H9 (cell line): ENCODE results near the gene MERTK. TPM values are rescaled to one million over a fixed set of nuclear protein-coding genes. Genes with fewer than 3 reads are reported as not detected.

Experiments
- DNase-seq: peaks from one replicate; pipeline ENCODE4 v3.0.0-alpha.2; 2017
- H2AFZ ChIP-seq: one replicate; pipeline ENCODE4 v1.6.1; 2013; ENCODE audit warnings: mild to moderate bottlenecking, low read length, control low read depth, moderate library complexity
- H2AK5ac ChIP-seq: 2 replicates; pipeline ENCODE4 v1.6.1; 2013; ENCODE audit warnings: low read length, control low read depth, mixed read lengths; ENCODE audit not compliant: insufficient read length
- H2BK120ac ChIP-seq: one replicate; pipeline ENCODE4 v1.6.1; 2013; ENCODE audit warnings: low read depth, mild to moderate bottlenecking, low read length, control low read depth, inconsistent platforms; ENCODE audit not compliant: poor library complexity, severe bottlenecking
- H2BK12ac ChIP-seq: 2 replicates; pipeline ENCODE4 v1.6.1; 2013; ENCODE audit warnings: low read length, control low read depth, mixed read lengths, low read depth; ENCODE audit not compliant: insufficient read length
- H2BK15ac ChIP-seq: 2 replicates; pipeline ENCODE4 v1.6.1; 2013; ENCODE audit warnings: low read depth, low read length, control low read depth
- H2BK20ac ChIP-seq: one replicate; pipeline ENCODE4 v1.6.1; 2013; ENCODE audit warnings: low read depth, mild to moderate bottlenecking, low read length, control low read depth, inconsistent platforms; ENCODE audit not compliant: poor library complexity, severe bottlenecking
- H2BK5ac ChIP-seq: 2 replicates; pipeline ENCODE4 v1.6.1; 2013; ENCODE audit warnings: low read length, control low read depth, mixed read lengths; ENCODE audit not compliant: insufficient read length
- H3K14ac ChIP-seq: 2 replicates; pipeline ENCODE4 v1.6.1; 2013; ENCODE audit warnings: low read length, control low read depth; ENCODE audit not compliant: insufficient read depth
- H3K18ac ChIP-seq: 2 replicates; pipeline ENCODE4 v1.6.1; 2013; ENCODE audit warnings: low read depth, mild to moderate bottlenecking, mixed read lengths, low read length, control low read depth; ENCODE audit not compliant: insufficient read length
- H3K23ac ChIP-seq: 2 replicates; pipeline ENCODE4 v1.6.1; 2013; ENCODE audit warnings: low read length, control low read depth, mixed read lengths, low read depth; ENCODE audit not compliant: insufficient read length
- H3K23me2 ChIP-seq: 2 replicates; pipeline ENCODE4 v1.6.1; 2013; ENCODE audit warnings: low read depth, mild to moderate bottlenecking, mixed read lengths, low read length, control low read depth; ENCODE audit not compliant: insufficient read length, poor library complexity, severe bottlenecking
- H3K27ac ChIP-seq: 2 replicates; pipeline ENCODE4 v1.5.1; 2013; ENCODE audit warnings: low read length, control low read depth, mixed read lengths, low read depth; ENCODE audit not compliant: insufficient read length
- H3K27me3 ChIP-seq: 2 replicates; pipeline ENCODE4 v1.6.1; 2013; ENCODE audit warnings: low read length, control low read depth, inconsistent platforms; ENCODE audit not compliant: insufficient read depth
- H3K4ac ChIP-seq: 2 replicates; pipeline ENCODE4 v1.6.1; 2013; ENCODE audit warnings: low read depth, mild to moderate bottlenecking, control low read depth, inconsistent platforms, low read length, moderate library complexity
- H3K4me1 ChIP-seq: 2 replicates; pipeline ENCODE4 v1.6.1; 2013; ENCODE audit warnings: low read length, control low read depth, inconsistent platforms; ENCODE audit not compliant: insufficient read depth
- H3K4me2 ChIP-seq: 2 replicates; pipeline ENCODE4 v1.6.1; 2013; ENCODE audit warnings: low read length, control low read depth, mixed read lengths; ENCODE audit not compliant: insufficient read length, insufficient read depth
- H3K56ac ChIP-seq: 2 replicates; pipeline ENCODE4 v1.6.1; 2013; ENCODE audit warnings: low read depth, mild to moderate bottlenecking, mixed read lengths, low read length, control low read depth; ENCODE audit not compliant: insufficient read length
- H3K79me1 ChIP-seq: 2 replicates; pipeline ENCODE4 v1.6.1; 2013; ENCODE audit warnings: low read depth, mild to moderate bottlenecking, moderate library complexity, low read length, control low read depth, inconsistent platforms; ENCODE audit not compliant: insufficient read depth, poor library complexity, severe bottlenecking
- H3K79me2 ChIP-seq: 2 replicates; pipeline ENCODE4 v1.6.1; 2013; ENCODE audit warnings: low read length, control low read depth, inconsistent platforms; ENCODE audit not compliant: insufficient read depth
- H3K9ac ChIP-seq: 2 replicates; pipeline ENCODE4 v1.6.1; 2013; ENCODE audit warnings: low read length, control low read depth, mixed read lengths; ENCODE audit not compliant: insufficient read length; ENCODE audit errors: extremely low read depth
- H3K9me3 ChIP-seq: one replicate; pipeline ENCODE4 v1.6.1; 2013; ENCODE audit warnings: low read depth, low read length, inconsistent platforms; ENCODE audit not compliant: control insufficient read depth
- H3T11ph ChIP-seq: one replicate; pipeline ENCODE4 v1.6.1; 2013; ENCODE audit warnings: mild to moderate bottlenecking, low read length, control low read depth, inconsistent platforms
- H4K20me1 ChIP-seq: one replicate; pipeline ENCODE4 v1.6.1; 2013; ENCODE audit not compliant: control insufficient read depth, insufficient read length, insufficient read depth
- H4K5ac ChIP-seq: 2 replicates; pipeline ENCODE4 v1.6.1; 2013; ENCODE audit warnings: low read depth, mild to moderate bottlenecking, mixed read lengths, low read length, control low read depth; ENCODE audit not compliant: insufficient read length
- H4K8ac ChIP-seq: replicated peaks from 2 replicates; pipeline ENCODE4 v1.6.1; 2013; ENCODE audit warnings: low read length, control low read depth, mixed read lengths, low read depth; ENCODE audit not compliant: insufficient read length
- H4K91ac ChIP-seq: 2 replicates; pipeline ENCODE4 v1.6.1; 2013; ENCODE audit warnings: low read depth, mild to moderate bottlenecking, moderate library complexity, mixed read lengths, low read length, control low read depth; ENCODE audit not compliant: insufficient read length
- H3K27ac Mint-ChIP-seq, 3 experiments: 2 replicates in 2 of 3; 3 replicates in 1 of 3; pipeline ENCODE4 v1.8.0; 2020 to 2021; ENCODE audit warnings: mixed read lengths in 3 of 3, mild to moderate bottlenecking in 1 of 3, moderate library complexity in 1 of 3
- H3K27me3 Mint-ChIP-seq: 2 replicates; pipeline ENCODE4 v1.8.0; 2021; ENCODE audit warnings: low read depth, mild to moderate bottlenecking, moderate library complexity, mixed read lengths
- H3K36me3 Mint-ChIP-seq, 3 experiments: 2 replicates in 2 of 3; 3 replicates in 1 of 3; pipeline ENCODE4 v1.8.0; 2020 to 2021; ENCODE audit warnings: low read depth in 3 of 3, mixed read lengths in 3 of 3; ENCODE audit not compliant: insufficient read depth in 1 of 3
- H3K4me1 Mint-ChIP-seq, 2 experiments: 2 replicates each; pipeline ENCODE4 v1.8.0; 2020; ENCODE audit warnings: mixed read lengths in 2 of 2
- H3K4me3 Mint-ChIP-seq, 2 experiments: 2 replicates in 1 of 2; 3 replicates in 1 of 2; pipeline ENCODE4 v1.8.0; 2020 to 2021; ENCODE audit warnings: mild to moderate bottlenecking in 2 of 2, mixed read lengths in 2 of 2, moderate library complexity in 1 of 2
- H3K9me3 Mint-ChIP-seq, 2 experiments: 2 replicates in 1 of 2; 3 replicates in 1 of 2; pipeline ENCODE4 v1.8.0; 2020; ENCODE audit warnings: mild to moderate bottlenecking in 2 of 2, mixed read lengths in 2 of 2, moderate library complexity in 1 of 2
- total RNA-seq: library from RNA; stranded (reverse); gene quantifications from 2 replicates; pipeline ENCODE4 v1.2.1, GENCODE V29; 2021
- TF ChIP-seq, protein P1 (sequence below): fragments of 200-600 bp; sonication (generic); conservative IDR thresholded peaks from 3 replicates; pipeline ENCODE4 v1.8.0; 2021; ENCODE audit warnings: antibody characterized with exemption, mild to moderate bottlenecking

MERTK gene
- total RNA-seq, 1 experiment from 2014 or later: 4.8 TPM

DNA sequence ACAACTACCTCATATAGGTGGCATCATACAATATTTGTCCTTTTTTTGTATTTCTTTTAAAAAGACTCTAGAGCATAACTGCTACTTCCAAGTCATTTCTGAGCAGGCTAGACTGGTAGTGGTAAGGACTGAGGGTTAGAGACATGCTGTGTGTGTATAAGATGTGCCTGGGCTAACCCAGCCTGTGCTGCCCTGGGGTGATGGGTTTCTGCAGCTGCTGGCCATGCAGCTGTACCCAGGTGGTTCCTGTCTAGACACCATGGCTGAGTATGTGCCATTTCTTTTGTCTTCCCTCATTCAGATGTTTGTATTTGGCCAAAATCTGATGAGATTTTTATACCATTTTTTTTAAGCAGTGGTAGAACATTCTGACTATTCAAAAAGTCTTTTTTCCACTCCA, 40.0 kb downstream of the MERTK start:
- no peaks in the 10 kb centered on the region for H3K79me2 ChIP-seq
- H2BK20ac ChIP-seq: no peak overlapping the region
- H4K20me1 ChIP-seq: no peaks in the 10 kb centered on the region
- no peak overlapping the region for H3K4me2 ChIP-seq
- Mint-ChIP-seq H3K9me3 (peaks cover 4 to 6% of the 10 kb centered on the region in 2 experiments; a peak in 3 of 5 replicates), H3K4me1 (peaks cover 11 to 15% of the 10 kb centered on the region in 2 experiments), H3K4me3 (no peak overlapping the region), H3K36me3 (peaks cover 3 to 7% (median 6%) of the 10 kb centered on the region in 3 experiments; a peak in 5 of 7 replicates), H3K27ac (no peak overlapping the region), H3K27me3 (no peaks in the 10 kb centered on the region; the same call in 1 of the 2 replicates)
- H3T11ph ChIP-seq: no peak overlapping the region
- no peak overlapping the region for H2BK5ac ChIP-seq
- H4K8ac ChIP-seq: no peak overlapping the region
- no peak overlapping the region for H4K91ac ChIP-seq
- H2BK120ac ChIP-seq: no peak overlapping the region
- H3K9me3 ChIP-seq: no peaks in the 10 kb centered on the region
- TF ChIP-seq, protein P1, sequence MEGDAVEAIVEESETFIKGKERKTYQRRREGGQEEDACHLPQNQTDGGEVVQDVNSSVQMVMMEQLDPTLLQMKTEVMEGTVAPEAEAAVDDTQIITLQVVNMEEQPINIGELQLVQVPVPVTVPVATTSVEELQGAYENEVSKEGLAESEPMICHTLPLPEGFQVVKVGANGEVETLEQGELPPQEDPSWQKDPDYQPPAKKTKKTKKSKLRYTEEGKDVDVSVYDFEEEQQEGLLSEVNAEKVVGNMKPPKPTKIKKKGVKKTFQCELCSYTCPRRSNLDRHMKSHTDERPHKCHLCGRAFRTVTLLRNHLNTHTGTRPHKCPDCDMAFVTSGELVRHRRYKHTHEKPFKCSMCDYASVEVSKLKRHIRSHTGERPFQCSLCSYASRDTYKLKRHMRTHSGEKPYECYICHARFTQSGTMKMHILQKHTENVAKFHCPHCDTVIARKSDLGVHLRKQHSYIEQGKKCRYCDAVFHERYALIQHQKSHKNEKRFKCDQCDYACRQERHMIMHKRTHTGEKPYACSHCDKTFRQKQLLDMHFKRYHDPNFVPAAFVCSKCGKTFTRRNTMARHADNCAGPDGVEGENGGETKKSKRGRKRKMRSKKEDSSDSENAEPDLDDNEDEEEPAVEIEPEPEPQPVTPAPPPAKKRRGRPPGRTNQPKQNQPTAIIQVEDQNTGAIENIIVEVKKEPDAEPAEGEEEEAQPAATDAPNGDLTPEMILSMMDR: no peak
- no peak overlapping the region for H2BK12ac ChIP-seq
- no peaks in the 10 kb centered on the region for H3K79me1 ChIP-seq
- no peak overlapping the region for H3K14ac ChIP-seq
- H2AFZ ChIP-seq: no peak overlapping the region
- H3K18ac ChIP-seq: no peak overlapping the region
- no peak overlapping the region for H3K27ac ChIP-seq
- H3K56ac ChIP-seq: no peak overlapping the region
- no peak overlapping the region for H4K5ac ChIP-seq
- H3K9ac ChIP-seq: no peak overlapping the region
- H2AK5ac ChIP-seq: no peak overlapping the region
- H3K23ac ChIP-seq: no peak overlapping the region
- H3K4ac ChIP-seq: no peak overlapping the region
- H3K27me3 ChIP-seq: no peaks in the 10 kb centered on the region
- H2BK15ac ChIP-seq: no peak overlapping the region
- H3K4me1 ChIP-seq: peaks cover 2% of the 10 kb centered on the region; the same call in 1 of the 2 replicates
- H3K23me2 ChIP-seq: no peaks in the 10 kb centered on the region
- no peak for DNase-seq
